Epithelial cell of esophagus (primary cell): ENCODE data around the gene EGFL7.
A peak's percentile ranks its signal among the peaks of the same experiment; 100 is the strongest.
"Not testable (repeated sequence)": the region's sequence is repeated elsewhere in the genome, so short reads cannot be mapped to it uniquely, and the experiment has no call there.

ENCODE experiments used
- DNase-seq: peaks from one replicate; pipeline ENCODE4 v3.0.0; 2010; ENCODE audit warnings: low read depth
- H3K4me3 ChIP-seq: 2 replicates; pipeline ENCODE4 v1.5.1; 2011; ENCODE audit warnings: mild to moderate bottlenecking, low read length, control low read depth
- TF ChIP-seq, protein P1 (sequence below): IDR thresholded peaks from 2 replicates; pipeline ENCODE4 v1.5.1; 2011; ENCODE audit warnings: low read depth, mild to moderate bottlenecking, low read length, control low read depth, inconsistent platforms; ENCODE audit not compliant: insufficient read depth; ENCODE audit errors: missing control alignments

Gene EGFL7

DNA sequence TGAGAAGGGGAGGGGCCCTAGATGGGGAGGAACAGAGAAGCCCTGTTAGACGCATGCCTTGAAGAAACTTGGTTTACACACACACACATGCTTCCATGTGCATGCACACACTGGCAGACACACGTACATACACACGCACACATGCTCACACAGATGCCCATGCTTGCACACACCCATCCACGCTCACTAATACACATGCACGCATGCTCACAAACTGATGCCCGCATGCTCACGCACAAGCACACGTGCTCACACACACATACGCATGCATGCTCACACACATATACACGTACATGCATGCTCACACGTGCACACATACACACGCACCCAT lies 32.1 kb upstream of the EGFL7 start:
- H3K4me3 ChIP-seq, result no peak overlapping the region
- no peak for DNase-seq
- TF ChIP-seq, protein P1, sequence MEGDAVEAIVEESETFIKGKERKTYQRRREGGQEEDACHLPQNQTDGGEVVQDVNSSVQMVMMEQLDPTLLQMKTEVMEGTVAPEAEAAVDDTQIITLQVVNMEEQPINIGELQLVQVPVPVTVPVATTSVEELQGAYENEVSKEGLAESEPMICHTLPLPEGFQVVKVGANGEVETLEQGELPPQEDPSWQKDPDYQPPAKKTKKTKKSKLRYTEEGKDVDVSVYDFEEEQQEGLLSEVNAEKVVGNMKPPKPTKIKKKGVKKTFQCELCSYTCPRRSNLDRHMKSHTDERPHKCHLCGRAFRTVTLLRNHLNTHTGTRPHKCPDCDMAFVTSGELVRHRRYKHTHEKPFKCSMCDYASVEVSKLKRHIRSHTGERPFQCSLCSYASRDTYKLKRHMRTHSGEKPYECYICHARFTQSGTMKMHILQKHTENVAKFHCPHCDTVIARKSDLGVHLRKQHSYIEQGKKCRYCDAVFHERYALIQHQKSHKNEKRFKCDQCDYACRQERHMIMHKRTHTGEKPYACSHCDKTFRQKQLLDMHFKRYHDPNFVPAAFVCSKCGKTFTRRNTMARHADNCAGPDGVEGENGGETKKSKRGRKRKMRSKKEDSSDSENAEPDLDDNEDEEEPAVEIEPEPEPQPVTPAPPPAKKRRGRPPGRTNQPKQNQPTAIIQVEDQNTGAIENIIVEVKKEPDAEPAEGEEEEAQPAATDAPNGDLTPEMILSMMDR, result no peak

DNA sequence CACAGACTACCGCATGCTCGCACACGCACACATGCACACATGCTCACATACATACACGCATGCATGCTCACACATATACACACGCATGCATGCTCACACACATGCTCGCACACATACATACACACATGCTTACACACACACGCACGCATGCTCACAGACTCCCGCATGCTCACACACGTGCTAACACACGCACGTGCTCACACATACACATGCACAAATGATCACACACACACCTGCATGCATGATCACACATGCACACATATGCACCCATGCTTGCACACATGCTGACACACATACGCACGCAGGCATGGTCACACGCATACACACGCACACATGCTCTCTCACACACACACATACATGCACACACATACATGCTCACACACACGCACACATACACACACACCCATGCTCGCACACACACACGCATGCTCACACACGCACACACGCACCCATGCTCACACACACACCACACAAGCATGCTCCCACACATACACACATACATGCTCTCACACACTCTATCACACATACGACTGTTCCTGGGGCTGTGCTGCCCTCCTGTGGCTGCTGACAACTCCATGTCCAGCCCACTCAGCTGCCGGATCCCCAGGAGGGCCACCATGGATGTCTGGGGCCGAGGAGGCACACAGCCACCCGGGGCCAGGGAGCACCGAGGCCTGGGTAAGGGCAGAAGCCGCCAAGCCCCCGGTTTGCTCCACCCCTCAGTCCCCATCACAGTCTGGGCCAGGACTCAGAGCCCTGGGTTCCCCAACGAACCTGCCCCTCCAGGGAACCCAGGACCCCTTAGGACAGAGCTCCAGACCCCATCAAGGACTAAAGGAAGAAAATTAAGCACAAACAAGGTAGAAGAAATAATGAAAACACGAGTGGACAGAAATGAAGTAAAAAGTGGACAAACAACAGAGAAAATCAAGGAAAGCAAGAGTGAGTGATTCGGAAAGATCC lies 31.4 kb upstream of the EGFL7 start:
- H3K4me3 ChIP-seq, result no peak overlapping the region
- TF ChIP-seq, protein P1, result peak; percentile 80
- DNase-seq, result peak; percentile 85

- not testable (repeated sequence) for H3K4me3 ChIP-seq, DNase-seq
Measured at GRCh38 chr9:136632072-136632471, 30.6 kb upstream of the EGFL7 start.

- H3K4me3 ChIP-seq, DNase-seq: not testable (repeated sequence)
Measured at GRCh38 chr9:136632491-136633106, 30.1 kb upstream of the EGFL7 start.

DNA sequence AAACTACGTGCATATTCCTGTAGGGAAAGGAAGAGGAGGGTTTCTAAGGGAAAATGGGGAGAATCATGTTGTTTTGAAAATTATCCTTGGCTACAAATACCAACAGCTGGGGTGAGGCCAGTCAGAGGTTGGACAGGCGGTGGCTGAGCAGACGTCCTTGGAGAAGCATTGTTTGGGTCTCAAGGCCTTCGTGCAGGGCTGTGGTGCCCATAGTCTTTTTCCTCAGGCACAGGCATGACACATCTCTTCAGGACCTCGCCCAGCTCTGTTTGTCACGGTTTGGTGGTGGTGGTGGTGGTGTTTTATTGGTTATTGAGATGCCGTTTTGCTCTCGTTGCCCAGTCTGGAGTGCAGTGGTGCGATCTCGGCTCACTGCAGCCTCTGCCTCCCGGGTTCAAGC lies 27.8 kb upstream of the EGFL7 start:
- TF ChIP-seq, protein P1, result no peak
- no peak overlapping the region for H3K4me3 ChIP-seq
- DNase-seq, result peak; percentile 69

GRCh38 chr9:136640171-136641111 lies 22.3 kb upstream of the EGFL7 start:
- TF ChIP-seq, protein P1, result no peak
- no peak for DNase-seq
- H3K4me3 ChIP-seq, result no peak overlapping the region

GRCh38 chr9:136642439-136642921 lies 20.2 kb upstream of the EGFL7 start:
- TF ChIP-seq, protein P1, result no peak

More at GRCh38 chr9:136642439-136642921, 20.2 kb upstream of the EGFL7 start:
- H3K4me3 ChIP-seq, result no peak overlapping the region
- DNase-seq, result no peak
